Thoracic aorta (tissue), 2 donors: ENCODE results near the gene DSG2. TPM values are rescaled to one million over a fixed set of nuclear protein-coding genes. Genes with fewer than 3 reads are reported as not detected.
A peak's percentile ranks its signal among the peaks of the same experiment; 100 is the strongest.

Source experiments
- ATAC-seq: fragments of 150-250 bp; one replicate; pipeline ENCODE4 v1.8.0; 2017; ENCODE audit warnings: low read depth; ENCODE audit not compliant: insufficient number of reproducible peaks, low FRiP score
- DNase-seq: peaks from one replicate; pipeline ENCODE4 v3.0.0-alpha.2; 2020; ENCODE audit warnings: low spot score
- H3K27ac ChIP-seq, 2 donors: fragments of 200-600 bp; sonication (generic); 1 replicate in 1 of 2; 2 replicates in 1 of 2; pipeline ENCODE4 v1.5.1; 2016; ENCODE audit warnings: mild to moderate bottlenecking in 2 of 2, moderate library complexity in 2 of 2
- H3K27me3 ChIP-seq: fragments of 200-600 bp; sonication (generic); replicated peaks from 2 replicates; pipeline ENCODE4 v1.6.0; 2016; ENCODE audit warnings: mild to moderate bottlenecking; ENCODE audit not compliant: insufficient read depth
- H3K36me3 ChIP-seq: fragments of 200-600 bp; sonication (generic); one replicate; pipeline ENCODE4 v1.5.1; 2016
- H3K4me1 ChIP-seq, 2 donors: fragments of 200-600 bp; sonication (generic); 1 replicate in 1 of 2; 2 replicates in 1 of 2; pipeline versions ENCODE4 v1.5.1 to v1.6.0; 2016; ENCODE audit warnings: low read depth in 2 of 2, mild to moderate bottlenecking in 1 of 2; ENCODE audit not compliant: control insufficient read depth in 1 of 2
- H3K4me3 ChIP-seq: fragments of 200-600 bp; sonication (generic); 2 replicates; pipeline ENCODE4 v1.5.1; 2016; ENCODE audit warnings: mild to moderate bottlenecking
- H3K9me3 ChIP-seq: fragments of 200-600 bp; sonication (generic); 2 replicates; pipeline ENCODE4 v1.5.1; 2016
- CTCF ChIP-seq: fragments of 200-600 bp; sonication (generic); IDR thresholded peaks from one replicate; pipeline ENCODE4 v1.5.1; 2019; ENCODE audit warnings: antibody characterized with exemption
- total RNA-seq, 2 donors: library from RNA; depleted of rRNA; stranded (reverse); fragments of >200 nt; gene quantifications; one replicate each; pipeline versions ENCODE4 v1.1.0 to v1.2.3, GENCODE V29; 2016

Gene DSG2
- total RNA-seq, 2 donors from 2014 or later, result 0.81 to 2.8 TPM

DNA sequence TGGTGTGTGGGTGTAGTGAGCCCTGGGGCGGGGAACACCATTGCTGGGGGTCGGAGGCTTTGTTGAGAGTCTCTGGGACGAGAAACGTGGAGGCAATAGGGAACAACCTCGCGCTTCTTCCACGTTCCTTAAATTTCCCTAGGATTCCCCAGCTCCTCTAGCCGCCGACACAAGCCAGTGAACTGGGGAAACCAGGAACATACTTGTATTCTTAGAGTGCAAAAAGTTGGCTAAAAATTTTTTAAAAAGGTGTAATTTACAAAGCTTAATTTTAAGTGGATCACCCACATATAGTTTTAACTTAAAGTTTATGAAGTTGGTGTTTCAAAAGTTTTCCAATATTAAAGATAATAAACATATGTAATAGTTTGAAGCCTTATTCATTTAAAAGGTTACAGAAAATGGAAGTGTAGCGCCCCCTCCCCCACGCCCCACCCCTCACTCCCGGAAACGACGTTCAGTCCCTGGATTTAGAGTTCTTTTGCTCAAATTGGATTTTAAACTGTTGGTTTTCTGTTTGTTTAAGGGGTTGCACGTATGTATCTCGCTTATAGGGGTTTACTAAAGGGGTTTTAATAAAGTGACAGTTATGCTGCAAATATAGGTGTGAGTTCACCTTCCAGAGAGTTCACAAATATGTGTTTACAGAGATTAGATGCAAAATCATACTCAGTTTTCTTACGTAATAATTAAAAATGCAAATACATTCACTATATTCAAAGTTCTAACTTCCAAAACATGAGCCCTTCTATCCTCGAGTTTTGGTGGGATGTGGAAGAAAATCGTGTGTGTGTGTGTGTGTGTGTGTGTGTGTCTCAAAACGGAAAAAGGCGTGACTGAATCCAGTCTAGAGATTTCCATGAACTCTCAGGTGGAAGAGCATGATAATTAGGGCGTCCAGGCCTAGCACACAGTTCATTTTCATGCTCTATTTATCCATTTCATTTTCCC lies 872 bp downstream of the DSG2 start:
- peak overlapping the region; percentile 66 for H3K4me3 ChIP-seq
- no peak for ATAC-seq
- DNase-seq, result no peak
- no peaks in the 10 kb centered on the region for H3K9me3 ChIP-seq
- no peak for TF ChIP-seq CTCF
- H3K4me1 ChIP-seq, result peaks cover 3 to 8% of the 10 kb centered on the region in 2 donors
- H3K36me3 ChIP-seq, result no peaks in the 10 kb centered on the region
- H3K27me3 ChIP-seq, result no peaks in the 10 kb centered on the region
- H3K27ac ChIP-seq, result no peak overlapping the region

GRCh38 chr18:31500051-31500688 lies 2.2 kb downstream of the DSG2 start:
- Histone ChIP-seq H3K4me1 (peaks cover 3 to 8% of the 10 kb centered on the region in 2 donors), H3K27ac (no peak overlapping the region), H3K4me3 (no peak overlapping the region), H3K27me3 (no peaks in the 10 kb centered on the region), H3K9me3 (no peaks in the 10 kb centered on the region), H3K36me3 (no peaks in the 10 kb centered on the region)
- no peak for ATAC-seq
- no peak for DNase-seq
- TF ChIP-seq CTCF, result no peak

- TF ChIP-seq CTCF, result no peak
- H3K27ac ChIP-seq, result no peak overlapping the region
- no peaks in the 10 kb centered on the region for H3K27me3 ChIP-seq
- H3K9me3 ChIP-seq, result no peaks in the 10 kb centered on the region
- H3K4me1 ChIP-seq, result peaks cover 3 to 8% of the 10 kb centered on the region in 2 donors
- DNase-seq, result no peak
- no peak for ATAC-seq
- no peak overlapping the region for H3K4me3 ChIP-seq
- no peaks in the 10 kb centered on the region for H3K36me3 ChIP-seq
Observed at GRCh38 chr18:31503011-31503410, 5.0 kb downstream of the DSG2 start.

GRCh38 chr18:31504455-31505147 lies 6.6 kb downstream of the DSG2 start:
- H3K4me1 ChIP-seq, result no peaks in the 10 kb centered on the region
- H3K36me3 ChIP-seq, result no peaks in the 10 kb centered on the region
- no peak for TF ChIP-seq CTCF
- no peaks in the 10 kb centered on the region for H3K9me3 ChIP-seq
- H3K27ac ChIP-seq, result no peak overlapping the region
- H3K27me3 ChIP-seq, result no peaks in the 10 kb centered on the region
- ATAC-seq, result no peak
- no peak overlapping the region for H3K4me3 ChIP-seq
- DNase-seq, result no peak

- H3K9me3 ChIP-seq, result no peaks in the 10 kb centered on the region
- H3K4me3 ChIP-seq, result no peak overlapping the region
- H3K27ac ChIP-seq, result no peak overlapping the region
- no peaks in the 10 kb centered on the region for H3K27me3 ChIP-seq
- H3K4me1 ChIP-seq, result no peaks in the 10 kb centered on the region
- no peaks in the 10 kb centered on the region for H3K36me3 ChIP-seq
- no peak for TF ChIP-seq CTCF
- DNase-seq, result no peak
- no peak for ATAC-seq
Observed at GRCh38 chr18:31505156-31505555, 7.2 kb downstream of the DSG2 start.
